Testis (tissue), 3 donors: Measurements from ENCODE around the gene MAPK6. TPM values are rescaled to one million over a fixed set of nuclear protein-coding genes. Genes with fewer than 3 reads are reported as not detected.

Experiments used
- DNase-seq: peaks from one replicate; pipeline ENCODE4 v3.0.0-alpha.2; 2019
- H3K27ac ChIP-seq, 2 donors: fragments of 200-600 bp; sonication (generic); one replicate each; pipeline ENCODE4 v1.5.1; 2019
- H3K27me3 ChIP-seq: fragments of 200-600 bp; sonication (generic); one replicate; pipeline ENCODE4 v1.5.1; 2019
- H3K36me3 ChIP-seq: fragments of 200-600 bp; sonication (generic); one replicate; pipeline ENCODE4 v1.5.1; 2017; ENCODE audit warnings: low read depth; ENCODE audit errors: missing control alignments
- H3K4me1 ChIP-seq: fragments of 200-600 bp; sonication (generic); one replicate; pipeline ENCODE4 v1.5.1; 2019
- H3K4me3 ChIP-seq, 2 donors: fragments of 200-600 bp; sonication (generic); one replicate each; pipeline ENCODE4 v1.5.1; 2017 to 2019
- H3K9me3 ChIP-seq: fragments of 200-600 bp; sonication (generic); one replicate; pipeline ENCODE4 v1.5.1; 2017
- CTCF ChIP-seq, 3 experiments: fragments of 450-650 bp in 2 of 3; fragments of 200-600 bp in 1 of 3; sonication (generic) in 1 of 3; IDR thresholded peaks; one replicate each; pipeline ENCODE4 v1.5.1; 2016 to 2019; ENCODE audit warnings: antibody characterized with exemption in 3 of 3, mild to moderate bottlenecking in 2 of 3, moderate library complexity in 1 of 3
- POLR2A ChIP-seq: fragments of 450-650 bp; IDR thresholded peaks from one replicate; pipeline ENCODE4 v1.6.1; 2017; ENCODE audit warnings: antibody characterized with exemption, mild to moderate bottlenecking, moderate library complexity
- WGBS, 2 donors: methylation state at CpG; one replicate each; pipeline ENCODE4 v1.1.5; 2018; 5-methylcytosine and 5-hydroxymethylcytosine counted together
- intact Hi-C: fragments of 100-400 bp; cut with DNase I; formaldehyde crosslinking; loops from one replicate; pipeline ENCODE4 v1.15.1; 2023; ENCODE audit warnings: low total_unique reads
- polyA plus RNA-seq: library from polyadenylated mRNA; stranded (reverse); fragments of 350-450 nt; fragmentation: Illumina TruSeq; extraction: RNeasy Lipid Tissue Mini Kit (QIAGEN cat#74804); gene quantifications from one replicate; pipeline ENCODE4 v1.2.3, GENCODE V29; 2014; ENCODE audit warnings: low read depth, low replicate concordance; ENCODE audit not compliant: insufficient read depth
- total RNA-seq, 2 donors: library from RNA; depleted of rRNA; stranded (reverse); fragments of >200 nt; gene quantifications; one replicate each; pipeline ENCODE4 v1.2.3, GENCODE V29; 2016

The MAPK6 gene
- total and polyA plus RNA-seq, 3 donors from 2014 or later = 50.6 to 58.8 (median 57.6) TPM

DNA sequence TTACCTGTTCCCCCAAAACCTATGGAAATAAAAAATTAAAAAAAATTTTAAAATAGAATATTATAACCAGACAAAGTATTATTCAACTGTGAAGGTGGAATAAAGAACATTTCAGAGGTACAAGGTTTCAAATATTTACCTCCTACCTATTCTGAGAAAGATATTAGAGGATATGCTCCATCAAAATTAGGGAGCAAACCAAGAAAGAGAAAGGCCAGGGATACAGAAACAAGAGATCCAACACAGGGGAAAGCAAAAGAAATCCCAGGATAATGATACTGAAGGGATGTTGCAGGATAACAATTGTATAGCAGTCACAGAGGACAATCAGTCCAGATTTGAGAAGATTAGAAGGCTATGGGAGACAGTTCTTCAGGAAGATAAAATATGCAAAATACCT, 71.2 kb downstream of the MAPK6 start:
- peaks cover 6% of the 10 kb centered on the region for H3K4me1 ChIP-seq
- intact Hi-C loops = no loop called here
- TF ChIP-seq CTCF (IDR thresholded peaks at IDR 0.05) (no peak), POLR2A (no peak)
- no peaks in the 10 kb centered on the region for H3K9me3 ChIP-seq
- no peak for DNase-seq
- no peaks in the 10 kb centered on the region for H3K36me3 ChIP-seq
- H3K27ac ChIP-seq = no peak overlapping the region
- H3K4me3 ChIP-seq = no peak overlapping the region
- no peaks in the 10 kb centered on the region for H3K27me3 ChIP-seq

DNA sequence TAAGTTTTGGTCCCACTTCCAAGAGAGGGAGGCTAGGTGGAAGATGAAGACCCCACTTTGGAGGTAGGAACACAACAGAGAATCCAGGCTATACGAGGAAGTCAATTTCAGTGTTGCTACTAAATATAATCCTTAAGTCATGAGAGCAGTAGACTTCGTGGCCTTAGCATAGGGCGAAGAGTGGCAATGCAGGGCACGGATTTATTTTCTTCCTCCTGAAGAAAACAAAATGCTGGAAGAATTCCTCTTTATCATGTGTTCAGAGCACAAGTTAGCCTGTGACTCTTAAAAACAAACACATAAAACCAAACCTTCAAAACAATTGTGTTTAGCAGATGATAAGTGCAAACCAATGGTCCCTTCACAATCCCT, 74.1 kb downstream of the MAPK6 start:
- Histone ChIP-seq H3K27me3 (no peaks in the 10 kb centered on the region), H3K27ac (no peak overlapping the region), H3K36me3 (no peaks in the 10 kb centered on the region), H3K4me1 (peaks cover 6% of the 10 kb centered on the region), H3K4me3 (no peak overlapping the region), H3K9me3 (no peaks in the 10 kb centered on the region)
- no peak for DNase-seq
- 67 to 75% methylated on average over 4 of the region's 4 CpGs for WGBS, 2 donors
- no peak for TF ChIP-seq POLR2A
- no peak for TF ChIP-seq CTCF (IDR thresholded peaks at IDR 0.05)
- intact Hi-C loops = no loop called here

- Histone ChIP-seq H3K4me3 (no peak overlapping the region), H3K4me1 (peaks cover 6% of the 10 kb centered on the region), H3K27ac (no peak overlapping the region), H3K9me3 (no peaks in the 10 kb centered on the region), H3K27me3 (no peaks in the 10 kb centered on the region), H3K36me3 (no peaks in the 10 kb centered on the region)
- WGBS, 2 donors = 65 to 75% methylated on average over 10 to 12 of the region's 12 CpGs
- intact Hi-C loops = no loop called here
- no peak for DNase-seq
- no peak for TF ChIP-seq POLR2A
- TF ChIP-seq CTCF (IDR thresholded peaks at IDR 0.05) = no peak
Measured at GRCh38 chr15:52093539-52094510, 74.8 kb downstream of the MAPK6 start.

DNA sequence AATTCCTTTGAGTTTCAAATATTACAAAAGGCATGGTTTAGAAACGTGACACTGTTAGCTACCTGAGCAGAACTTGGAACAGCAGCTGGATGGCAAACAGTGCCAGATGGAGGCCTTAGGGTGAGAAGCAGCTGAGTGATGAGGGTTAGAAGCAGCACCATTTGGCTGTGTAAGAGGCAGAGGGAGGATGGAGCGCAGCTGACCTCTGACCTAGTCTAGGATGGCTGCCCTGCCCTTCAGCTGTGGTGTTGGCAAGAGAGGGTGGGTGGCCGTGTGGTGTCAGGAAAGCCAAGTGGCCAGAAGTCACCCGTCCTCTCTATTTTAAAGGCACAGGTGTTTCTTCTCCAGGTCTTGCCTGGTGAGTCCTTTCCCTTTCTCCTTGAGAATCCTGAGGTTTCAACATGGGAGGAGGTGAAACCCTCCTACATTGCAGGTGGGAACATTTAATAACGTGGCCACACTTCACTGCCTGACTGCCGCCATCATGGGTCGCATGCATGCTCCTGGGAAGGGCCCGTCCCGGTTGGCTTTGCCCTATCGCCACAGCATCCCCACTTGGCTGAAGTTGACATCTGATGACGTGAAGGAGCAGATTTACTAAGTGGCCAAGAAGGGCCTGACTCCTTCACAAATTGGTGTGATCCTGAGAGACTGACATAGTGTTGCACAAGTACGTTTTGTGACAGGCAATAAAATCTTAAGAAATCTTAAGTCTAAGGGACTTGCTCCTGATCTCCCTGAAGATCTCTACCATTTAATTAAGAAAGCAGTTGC, 76.0 kb downstream of the MAPK6 start:
- Histone ChIP-seq H3K27me3 (no peaks in the 10 kb centered on the region), H3K4me1 (peaks cover 6% of the 10 kb centered on the region), H3K36me3 (no peaks in the 10 kb centered on the region), H3K9me3 (no peaks in the 10 kb centered on the region), H3K4me3 (no peak overlapping the region), H3K27ac (no peak overlapping the region)
- intact Hi-C loops = no loop called here
- WGBS, 2 donors = 90 to 96% methylated on average over 12 of the region's 12 CpGs
- TF ChIP-seq CTCF (IDR thresholded peaks at IDR 0.05) (no peak), POLR2A (no peak)
- DNase-seq = no peak
